Activated naive CD8-positive, alpha-beta T cell treated with anti-CD3 and anti-CD28 coated beads, Interleukin-2, amount 50 U/mL, for 16 hours (primary cell): Measurements from ENCODE around the gene CCDC174.

ENCODE experiments used
- DNase-seq: peaks from one replicate; pipeline ENCODE4 v3.0.0-alpha.2; 2020; ENCODE audit warnings: low read depth, low spot score

CCDC174 gene

DNA sequence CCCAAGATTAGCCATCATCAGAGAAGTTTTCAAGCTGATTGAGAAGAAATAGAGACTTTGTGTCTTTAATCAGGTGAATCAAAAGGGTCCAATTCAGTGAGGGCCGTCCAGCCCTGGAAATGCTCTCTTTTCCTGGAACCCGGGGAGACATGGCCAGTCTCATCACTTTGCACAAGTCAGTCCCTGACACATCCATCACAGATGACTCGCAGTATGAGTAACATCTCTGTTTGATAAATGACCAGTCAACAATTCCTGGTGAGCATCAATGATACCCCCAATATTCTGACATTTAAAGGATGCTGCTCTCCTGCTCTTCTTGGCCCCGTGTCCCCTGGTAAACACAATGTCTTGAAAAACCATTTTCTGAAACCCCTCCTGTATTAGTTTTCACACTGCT is 50.1 kb downstream of the CCDC174 start:
- DNase-seq: no peak

GRCh38 chr3:14703128-14703750 is 51.7 kb downstream of the CCDC174 start:
- no peak for DNase-seq

GRCh38 chr3:14703791-14704190 is 52.2 kb downstream of the CCDC174 start:
- no peak for DNase-seq

DNA sequence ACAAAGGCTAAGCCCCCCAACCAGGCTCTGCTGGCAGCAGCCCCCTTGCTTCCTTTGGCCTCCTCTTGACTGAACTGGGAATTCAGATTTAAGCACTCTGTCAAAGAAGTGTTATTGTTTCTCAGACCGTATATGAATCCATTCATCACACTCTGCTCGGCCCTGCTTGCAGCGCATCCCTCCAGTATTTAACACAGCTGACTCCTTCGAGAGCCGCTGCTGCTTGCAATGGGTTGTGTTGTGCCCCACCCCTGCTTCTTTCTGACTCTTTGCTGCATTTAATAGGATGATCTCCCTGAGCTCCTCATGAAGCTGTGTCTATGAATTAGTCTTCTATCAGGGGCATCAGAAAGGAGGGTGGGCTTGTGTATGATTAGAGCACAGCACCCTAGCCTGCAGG is 54.5 kb downstream of the CCDC174 start:
- no peak for DNase-seq

DNA sequence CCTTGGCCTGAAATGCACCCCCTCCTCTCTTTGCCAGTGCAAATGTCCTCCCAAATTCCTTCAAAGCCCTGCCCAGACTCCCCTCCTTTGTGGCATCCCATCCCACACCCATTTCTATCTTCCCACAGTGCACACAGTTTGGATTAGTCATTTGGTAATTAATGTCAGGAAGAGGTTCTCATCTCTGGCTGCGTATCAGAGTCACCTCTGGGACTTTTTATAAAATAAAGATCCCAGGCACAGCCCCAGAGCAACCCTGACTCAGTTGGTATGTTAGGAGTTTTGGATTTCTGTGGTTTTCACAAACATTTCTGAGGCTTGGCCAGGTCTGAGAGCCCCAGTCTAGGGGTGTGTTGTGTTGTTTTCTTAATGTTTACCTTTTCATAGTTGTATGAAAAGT is 65.0 kb downstream of the CCDC174 start:
- no peak for DNase-seq

GRCh38 chr3:14717307-14717706 is 65.7 kb downstream of the CCDC174 start:
- DNase-seq: no peak

GRCh38 chr3:14718539-14718938 is 67.0 kb downstream of the CCDC174 start:
- DNase-seq: no peak

DNA sequence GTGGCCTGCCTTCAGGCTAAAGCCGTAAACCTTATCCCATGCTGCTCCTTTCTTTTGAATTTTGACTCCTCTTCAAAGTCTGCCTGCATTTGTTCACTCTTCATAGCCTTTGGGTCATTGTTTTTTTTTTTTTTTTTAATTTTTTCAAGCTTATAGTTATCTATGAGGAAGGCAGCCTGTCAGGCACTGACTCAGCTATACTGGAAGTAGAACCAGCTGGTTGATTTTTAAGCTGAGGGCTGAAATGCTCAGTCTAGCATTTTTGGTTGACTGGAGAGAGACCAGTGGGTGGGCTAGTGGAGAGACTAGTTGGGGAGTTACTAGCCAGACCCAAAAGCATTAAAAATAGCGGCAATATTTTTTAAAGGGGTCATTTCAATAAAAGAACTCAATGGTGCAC is 67.4 kb downstream of the CCDC174 start:
- no peak for DNase-seq

GRCh38 chr3:14721126-14721864 is 69.7 kb downstream of the CCDC174 start:
- no peak for DNase-seq
